Progenitor cell of endocrine pancreas (in vitro differentiated cells): ENCODE data around the gene GJD3. TPM values are rescaled to one million over a fixed set of nuclear protein-coding genes. Genes with fewer than 3 reads are reported as not detected.

Experiments
- DNase-seq: peaks from one replicate; pipeline ENCODE4 v3.0.0; 2021; ENCODE audit warnings: low spot score; ENCODE audit not compliant: unreplicated experiment
- H3K27ac Mint-ChIP-seq: 2 replicates; pipeline ENCODE4 v1.8.0; 2021; ENCODE audit warnings: mild to moderate bottlenecking, moderate library complexity, mixed read lengths
- H3K27me3 Mint-ChIP-seq: 2 replicates; pipeline ENCODE4 v1.8.0; 2021; ENCODE audit warnings: mixed read lengths
- H3K36me3 Mint-ChIP-seq: 2 replicates; pipeline ENCODE4 v1.8.0; 2022; ENCODE audit warnings: mixed read lengths; ENCODE audit not compliant: insufficient read depth
- H3K4me1 Mint-ChIP-seq: 2 replicates; pipeline ENCODE4 v1.8.0; 2021; ENCODE audit warnings: low read depth, mixed read lengths
- H3K4me3 Mint-ChIP-seq: 2 replicates; pipeline ENCODE4 v1.8.0; 2021; ENCODE audit warnings: low read depth, mild to moderate bottlenecking, moderate library complexity, mixed read lengths
- H3K9me3 Mint-ChIP-seq: 2 replicates; pipeline ENCODE4 v1.8.0; 2021; ENCODE audit warnings: low read depth, mixed read lengths
- CTCF ChIP-seq: fragments of 200-600 bp; sonication (generic); IDR thresholded peaks from one replicate; pipeline ENCODE4 v1.5.0; 2021; ENCODE audit warnings: antibody characterized with exemption, mild to moderate bottlenecking; ENCODE audit not compliant: unreplicated experiment
- total RNA-seq: library from RNA; stranded (reverse); gene quantifications from 2 replicates; pipeline ENCODE4 v1.2.1, GENCODE V29; 2021

GJD3 gene
- total RNA-seq, 1 donor from 2014 or later = not detected

- Mint-ChIP-seq H3K36me3 (peaks cover 7% of the 10 kb centered on the region), H3K4me3 (no peak overlapping the region), H3K27me3 (peaks cover 15% of the 10 kb centered on the region), H3K4me1 (peaks cover 18% of the 10 kb centered on the region), H3K9me3 (no peaks in the 10 kb centered on the region), H3K27ac (no peak overlapping the region)
- TF ChIP-seq CTCF = no peak
- no peak for DNase-seq
Measured at GRCh38 chr17:40356990-40357881, 7.3 kb downstream of the GJD3 start.

- H3K27me3 Mint-ChIP-seq = peaks cover 9% of the 10 kb centered on the region
- no peak overlapping the region for H3K4me3 Mint-ChIP-seq
- peaks cover 10% of the 10 kb centered on the region for H3K36me3 Mint-ChIP-seq
- peaks cover 30% of the 10 kb centered on the region for H3K4me1 Mint-ChIP-seq
- no peak overlapping the region for H3K27ac Mint-ChIP-seq
- no peak for TF ChIP-seq CTCF
- H3K9me3 Mint-ChIP-seq = no peaks in the 10 kb centered on the region
- no peak for DNase-seq
Measured at GRCh38 chr17:40355804-40356758, 8.5 kb downstream of the GJD3 start.

GRCh38 chr17:40355123-40355803, 9.3 kb downstream of the GJD3 start:
- Mint-ChIP-seq H3K36me3 (peaks cover 10% of the 10 kb centered on the region), H3K4me3 (no peak overlapping the region), H3K4me1 (peaks cover 37% of the 10 kb centered on the region), H3K27ac (no peak overlapping the region), H3K9me3 (no peaks in the 10 kb centered on the region), H3K27me3 (peaks cover 3% of the 10 kb centered on the region)
- TF ChIP-seq CTCF = peak; percentile 94
- peak; percentile 87 for DNase-seq

GRCh38 chr17:40354221-40355122, 10.1 kb downstream of the GJD3 start:
- Mint-ChIP-seq H3K27me3 (no peaks in the 10 kb centered on the region), H3K4me1 (peaks cover 45% of the 10 kb centered on the region), H3K27ac (no peak overlapping the region), H3K36me3 (peaks cover 10% of the 10 kb centered on the region), H3K4me3 (no peak overlapping the region), H3K9me3 (no peaks in the 10 kb centered on the region)
- no peak for TF ChIP-seq CTCF
- no peak for DNase-seq
